Measurements from ENCODE around the gene HIC1. TPM values are rescaled to one million over a fixed set of nuclear protein-coding genes. Genes with fewer than 3 reads are reported as not detected.

HIC1 gene
- polyA plus RNA-seq, 1 donor: 15.9 TPM

GRCh38 chr17:2055292-2056205 lies 646 bp downstream of the HIC1 start:
- peaks cover 10% of the 10 kb centered on the region for H3K9me3 ChIP-seq (ENCODE audit: control insufficient read depth, low read depth, low read length)
- no CpG with 5 or more reads among the region's 113 CpGs for WGBS (ENCODE audit: insufficient coverage, low lambda C conversion rate)
- peak overlapping the region; percentile 53 for H3K4me3 ChIP-seq (ENCODE audit: low read length)
- peaks cover 15% of the 10 kb centered on the region for H3K36me3 ChIP-seq (ENCODE audit: control insufficient read depth, insufficient read depth, low read length)
- H3K27me3 ChIP-seq (ENCODE audit: control insufficient read depth, insufficient read depth, low read length): peaks cover 75% of the 10 kb centered on the region
- H3K27ac ChIP-seq (ENCODE audit: low read length): peak overlapping the region; percentile 69
- DNase-seq: no peak
- peaks cover 21% of the 10 kb centered on the region for H3K4me1 ChIP-seq (ENCODE audit: control insufficient read depth, insufficient read depth, low read length)

DNA sequence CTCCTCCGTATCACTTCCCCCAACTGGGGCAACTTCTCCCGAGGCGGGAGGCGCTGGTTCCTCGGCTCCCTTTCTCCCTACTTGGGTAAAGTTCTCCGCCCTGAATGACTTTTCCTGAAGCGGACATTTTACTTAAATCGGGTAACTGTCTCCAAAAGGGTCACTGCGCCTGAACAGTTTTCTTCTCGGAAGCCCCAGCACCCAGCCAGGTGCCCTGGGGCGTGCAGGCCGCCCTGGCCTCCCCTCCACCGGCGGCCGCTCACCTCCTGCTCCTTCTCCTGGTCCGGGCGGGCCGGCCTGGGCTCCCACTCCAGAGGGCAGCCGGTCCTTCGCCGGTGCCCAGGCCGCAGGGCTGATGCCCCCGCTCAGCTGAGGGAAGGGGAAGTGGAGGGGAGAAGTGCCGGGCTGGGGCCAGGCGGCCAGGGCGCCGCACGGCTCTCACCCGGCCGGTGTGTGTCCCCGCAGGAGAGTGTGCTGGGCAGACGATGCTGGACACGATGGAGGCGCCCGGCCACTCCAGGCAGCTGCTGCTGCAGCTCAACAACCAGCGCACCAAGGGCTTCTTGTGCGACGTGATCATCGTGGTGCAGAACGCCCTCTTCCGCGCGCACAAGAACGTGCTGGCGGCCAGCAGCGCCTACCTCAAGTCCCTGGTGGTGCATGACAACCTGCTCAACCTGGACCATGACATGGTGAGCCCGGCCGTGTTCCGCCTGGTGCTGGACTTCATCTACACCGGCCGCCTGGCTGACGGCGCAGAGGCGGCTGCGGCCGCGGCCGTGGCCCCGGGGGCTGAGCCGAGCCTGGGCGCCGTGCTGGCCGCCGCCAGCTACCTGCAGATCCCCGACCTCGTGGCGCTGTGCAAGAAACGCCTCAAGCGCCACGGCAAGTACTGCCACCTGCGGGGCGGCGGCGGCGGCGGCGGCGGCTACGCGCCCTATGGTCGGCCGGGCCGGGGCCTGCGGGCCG lies 1.6 kb downstream of the HIC1 start:
- Histone ChIP-seq H3K36me3 (ENCODE audit: control insufficient read depth, insufficient read depth, low read length) (peaks cover 24% of the 10 kb centered on the region), H3K4me1 (ENCODE audit: control insufficient read depth, insufficient read depth, low read length) (peaks cover 21% of the 10 kb centered on the region), H3K27ac (ENCODE audit: low read length) (peak overlapping the region; percentile 69), H3K9me3 (ENCODE audit: control insufficient read depth, low read depth, low read length) (peaks cover 10% of the 10 kb centered on the region), H3K27me3 (ENCODE audit: control insufficient read depth, insufficient read depth, low read length) (peaks cover 70% of the 10 kb centered on the region), H3K4me3 (ENCODE audit: low read length) (peak overlapping the region; percentile 53)
- WGBS (ENCODE audit: insufficient coverage, low lambda C conversion rate): no CpG with 5 or more reads among the region's 85 CpGs
- DNase-seq: peak in 1 of 2 donors; percentile 70

GRCh38 chr17:2057175-2057759 lies 2.4 kb downstream of the HIC1 start:
- Histone ChIP-seq H3K4me3 (ENCODE audit: low read length) (no peak overlapping the region), H3K27me3 (ENCODE audit: control insufficient read depth, insufficient read depth, low read length) (peaks cover 62% of the 10 kb centered on the region), H3K36me3 (ENCODE audit: control insufficient read depth, insufficient read depth, low read length) (peaks cover 31% of the 10 kb centered on the region), H3K9me3 (ENCODE audit: control insufficient read depth, low read depth, low read length) (peaks cover 10% of the 10 kb centered on the region), H3K4me1 (ENCODE audit: control insufficient read depth, insufficient read depth, low read length) (peaks cover 21% of the 10 kb centered on the region), H3K27ac (ENCODE audit: low read length) (no peak overlapping the region)
- WGBS (ENCODE audit: insufficient coverage, low lambda C conversion rate): no CpG with 5 or more reads among the region's 81 CpGs
- DNase-seq: peak in 1 of 2 donors; percentile 48

- H3K9me3 ChIP-seq (ENCODE audit: control insufficient read depth, low read depth, low read length): peaks cover 10% of the 10 kb centered on the region
- H3K27me3 ChIP-seq (ENCODE audit: control insufficient read depth, insufficient read depth, low read length): peaks cover 60% of the 10 kb centered on the region
- peak overlapping the region; percentile 38 for H3K27ac ChIP-seq (ENCODE audit: low read length)
- no CpG with 5 or more reads among the region's 98 CpGs for WGBS (ENCODE audit: insufficient coverage, low lambda C conversion rate)
- H3K4me1 ChIP-seq (ENCODE audit: control insufficient read depth, insufficient read depth, low read length): peaks cover 21% of the 10 kb centered on the region
- H3K36me3 ChIP-seq (ENCODE audit: control insufficient read depth, insufficient read depth, low read length): peaks cover 36% of the 10 kb centered on the region
- DNase-seq: peak in 1 of 2 donors; percentile 57
- peak overlapping the region; percentile 31 for H3K4me3 ChIP-seq (ENCODE audit: low read length)
Observed at GRCh38 chr17:2057760-2058585, 3.1 kb downstream of the HIC1 start.

- H3K4me3 ChIP-seq (ENCODE audit: low read length): peak overlapping the region; percentile 31
- WGBS (ENCODE audit: insufficient coverage, low lambda C conversion rate): 60% methylated on average over 1 of the region's 78 CpGs
- peaks cover 10% of the 10 kb centered on the region for H3K9me3 ChIP-seq (ENCODE audit: control insufficient read depth, low read depth, low read length)
- H3K27me3 ChIP-seq (ENCODE audit: control insufficient read depth, insufficient read depth, low read length): peaks cover 51% of the 10 kb centered on the region
- H3K27ac ChIP-seq (ENCODE audit: low read length): peak overlapping the region; percentile 75
- H3K36me3 ChIP-seq (ENCODE audit: control insufficient read depth, insufficient read depth, low read length): peaks cover 45% of the 10 kb centered on the region
- peak in 1 of 2 donors; percentile 74 for DNase-seq
- H3K4me1 ChIP-seq (ENCODE audit: control insufficient read depth, insufficient read depth, low read length): peaks cover 19% of the 10 kb centered on the region
Observed at GRCh38 chr17:2058586-2059546, 4.0 kb downstream of the HIC1 start.

GRCh38 chr17:2059547-2060384 lies 4.9 kb downstream of the HIC1 start:
- H3K27me3 ChIP-seq (ENCODE audit: control insufficient read depth, insufficient read depth, low read length): peaks cover 43% of the 10 kb centered on the region
- H3K27ac ChIP-seq (ENCODE audit: low read length): peak overlapping the region; percentile 75
- no CpG with 5 or more reads among the region's 21 CpGs for WGBS (ENCODE audit: insufficient coverage, low lambda C conversion rate)
- peaks cover 54% of the 10 kb centered on the region for H3K36me3 ChIP-seq (ENCODE audit: control insufficient read depth, insufficient read depth, low read length)
- H3K4me3 ChIP-seq (ENCODE audit: low read length): peak overlapping the region; percentile 30
- DNase-seq: no peak
- H3K9me3 ChIP-seq (ENCODE audit: control insufficient read depth, low read depth, low read length): peaks cover 10% of the 10 kb centered on the region
- peaks cover 15% of the 10 kb centered on the region for H3K4me1 ChIP-seq (ENCODE audit: control insufficient read depth, insufficient read depth, low read length)

- H3K27ac ChIP-seq (ENCODE audit: low read length): peak overlapping the region; percentile 75
- H3K9me3 ChIP-seq (ENCODE audit: control insufficient read depth, low read depth, low read length): peaks cover 10% of the 10 kb centered on the region
- peak overlapping the region; percentile 14 for H3K4me3 ChIP-seq (ENCODE audit: low read length)
- DNase-seq: no peak
- H3K36me3 ChIP-seq (ENCODE audit: control insufficient read depth, insufficient read depth, low read length): peaks cover 58% of the 10 kb centered on the region
- 94% methylated on average over 3 of the region's 6 CpGs for WGBS (ENCODE audit: insufficient coverage, low lambda C conversion rate)
- H3K27me3 ChIP-seq (ENCODE audit: control insufficient read depth, insufficient read depth, low read length): peaks cover 39% of the 10 kb centered on the region
- H3K4me1 ChIP-seq (ENCODE audit: control insufficient read depth, insufficient read depth, low read length): peaks cover 15% of the 10 kb centered on the region
Observed at GRCh38 chr17:2060385-2060658, 5.4 kb downstream of the HIC1 start.

- DNase-seq: no peak
- Histone ChIP-seq H3K27ac (ENCODE audit: low read length) (peak overlapping the region; percentile 75), H3K4me3 (ENCODE audit: low read length) (no peak overlapping the region), H3K4me1 (ENCODE audit: control insufficient read depth, insufficient read depth, low read length) (peaks cover 15% of the 10 kb centered on the region), H3K9me3 (ENCODE audit: control insufficient read depth, low read depth, low read length) (peaks cover 10% of the 10 kb centered on the region), H3K36me3 (ENCODE audit: control insufficient read depth, insufficient read depth, low read length) (peaks cover 58% of the 10 kb centered on the region), H3K27me3 (ENCODE audit: control insufficient read depth, insufficient read depth, low read length) (peaks cover 39% of the 10 kb centered on the region)
- WGBS (ENCODE audit: insufficient coverage, low lambda C conversion rate): 80% methylated on average over 1 of the region's 21 CpGs
Observed at GRCh38 chr17:2060681-2061440, 6.0 kb downstream of the HIC1 start.
